GM18502 (cell line): ENCODE results near the gene LYG2.
"Not testable (repeated sequence)": the region's sequence is repeated elsewhere in the genome, so short reads cannot be mapped to it uniquely, and the experiment has no call there.

ENCODE experiments used
- ATAC-seq: cut with Tn5 transposase; IDR thresholded peaks from one replicate; pipeline ENCODE4 v1.9.1; 2021; ENCODE audit warnings: mild to moderate bottlenecking; ENCODE audit not compliant: unreplicated experiment, poor library complexity

Gene LYG2, protein sequence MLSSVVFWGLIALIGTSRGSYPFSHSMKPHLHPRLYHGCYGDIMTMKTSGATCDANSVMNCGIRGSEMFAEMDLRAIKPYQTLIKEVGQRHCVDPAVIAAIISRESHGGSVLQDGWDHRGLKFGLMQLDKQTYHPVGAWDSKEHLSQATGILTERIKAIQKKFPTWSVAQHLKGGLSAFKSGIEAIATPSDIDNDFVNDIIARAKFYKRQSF

DNA sequence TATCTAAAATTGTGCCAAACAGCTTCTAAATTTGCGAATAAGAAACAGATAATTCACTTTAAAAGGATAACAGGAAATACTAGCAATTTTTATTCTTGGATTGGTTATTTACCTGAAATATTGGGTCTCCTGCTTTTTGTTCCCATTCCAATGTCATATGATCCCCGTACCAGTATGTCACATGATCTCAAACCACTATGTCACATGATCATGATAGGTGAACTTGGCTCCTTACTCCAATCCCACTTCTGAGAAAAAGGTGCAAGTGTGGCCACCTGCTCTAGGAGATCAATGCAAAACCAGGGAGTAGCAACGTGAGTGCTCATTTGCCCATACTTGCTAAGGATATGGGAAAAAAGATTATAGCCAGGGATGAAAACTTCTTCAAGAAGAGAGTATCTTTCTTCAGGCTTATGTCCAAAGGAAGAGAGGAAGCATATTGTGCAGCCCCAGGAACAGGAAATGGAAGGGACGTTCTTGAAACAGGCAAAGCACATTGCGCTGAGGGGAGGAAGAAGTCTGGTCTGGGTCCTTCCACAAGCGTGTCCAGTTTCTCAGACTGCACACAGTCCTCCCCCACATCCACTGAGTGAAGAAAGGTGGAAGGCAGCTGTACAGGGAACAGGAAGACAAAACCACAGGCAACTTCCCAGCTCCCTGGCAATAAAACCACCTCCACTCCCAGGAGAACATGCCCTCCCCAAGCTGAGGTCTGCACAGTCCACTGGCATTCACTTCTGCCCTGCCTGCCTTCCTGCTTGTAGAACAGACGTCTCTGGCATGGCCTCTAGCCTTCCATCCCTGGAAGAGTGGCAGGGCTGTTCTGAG is at the start of gene LYG2:
Gene LYG2 (minus strand): TSS at position 176 of the 828 bp plus-strand sequence. CDS start 1,406 bp downstream, outside the sequence.
- no peak for ATAC-seq

DNA sequence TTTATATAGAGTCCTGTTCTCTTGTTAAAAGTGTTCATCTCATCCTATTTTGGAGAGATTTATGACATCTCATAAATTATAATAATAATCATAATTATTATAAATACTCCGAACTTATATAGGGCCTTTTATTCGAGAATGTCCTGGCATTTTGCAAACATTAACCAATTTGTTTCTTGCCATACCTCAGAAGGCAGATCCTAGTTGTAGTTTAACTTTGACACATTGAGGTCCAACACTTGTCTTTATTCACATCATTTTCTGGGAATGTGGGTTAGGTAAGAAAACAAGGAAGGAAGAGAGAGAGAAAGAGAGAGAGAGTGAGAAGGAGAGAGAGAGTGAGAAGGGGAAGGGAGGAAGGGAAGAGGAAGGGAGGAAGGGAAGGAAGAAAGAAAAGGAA is 45.6 kb upstream of the LYG2 start, which contains the start of gene LYG1:
Gene LYG1 (minus strand): TSS at position 101 of the 400 bp plus-strand sequence. CDS start 5,527 bp downstream, outside the sequence.
- not testable (repeated sequence) for ATAC-seq

DNA sequence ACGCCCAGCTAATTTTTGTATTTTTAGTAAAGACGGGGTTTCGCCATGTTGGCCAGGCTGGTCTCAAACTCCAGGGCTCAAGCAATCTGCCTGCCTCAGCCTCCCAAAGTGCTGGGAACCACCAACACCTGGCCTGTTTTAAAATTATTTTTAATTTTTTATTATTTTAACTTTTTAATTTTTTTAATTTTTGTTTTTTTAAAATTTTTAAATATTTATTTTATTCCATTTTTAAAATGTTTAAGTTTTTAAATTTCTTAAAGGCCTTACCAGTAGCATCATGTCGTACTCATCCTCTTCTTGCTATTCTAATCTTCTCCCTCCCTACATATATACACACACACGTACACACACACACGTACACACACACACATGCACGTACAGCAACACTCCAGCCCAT is 44.1 kb upstream of the LYG2 start:
- no peak for ATAC-seq

DNA sequence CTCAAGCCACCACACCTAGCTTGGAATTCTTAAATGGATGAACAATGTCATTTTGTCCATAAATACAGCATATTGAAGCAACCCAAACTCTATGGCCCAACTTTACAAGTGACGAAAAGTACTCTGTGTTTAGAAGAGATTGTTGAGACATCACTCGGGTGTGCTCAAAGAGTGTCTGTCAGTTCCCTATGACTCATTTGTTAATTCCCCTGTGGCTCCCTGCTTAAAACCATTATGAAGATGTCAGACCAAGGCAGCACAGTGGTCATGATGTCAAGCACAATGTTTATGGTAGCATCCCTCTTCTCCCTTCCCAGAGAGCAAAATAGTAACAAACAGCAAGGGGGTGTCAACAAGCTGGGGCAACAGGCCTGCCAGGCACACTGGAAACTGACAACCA is 42.5 kb upstream of the LYG2 start:
- no peak for ATAC-seq

DNA sequence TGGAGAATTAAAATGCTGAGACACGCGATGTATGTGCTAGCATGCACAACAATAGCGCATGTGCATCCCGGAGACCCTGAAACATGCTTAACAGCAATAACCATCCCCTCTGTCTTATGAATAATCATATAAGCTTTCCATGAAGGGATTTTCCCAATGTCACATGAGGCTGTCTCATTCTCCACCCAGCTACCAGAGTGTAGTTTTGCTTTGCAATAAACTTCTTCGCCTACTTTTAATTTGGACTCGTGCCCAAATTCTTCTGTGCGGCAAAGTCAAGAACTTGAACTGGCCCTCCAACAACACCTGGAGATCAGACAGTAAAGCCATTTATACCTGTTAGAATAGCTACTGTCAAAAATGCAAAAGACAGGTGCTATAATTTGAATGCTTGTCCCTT is 30.1 kb upstream of the LYG2 start:
- ATAC-seq: no peak

DNA sequence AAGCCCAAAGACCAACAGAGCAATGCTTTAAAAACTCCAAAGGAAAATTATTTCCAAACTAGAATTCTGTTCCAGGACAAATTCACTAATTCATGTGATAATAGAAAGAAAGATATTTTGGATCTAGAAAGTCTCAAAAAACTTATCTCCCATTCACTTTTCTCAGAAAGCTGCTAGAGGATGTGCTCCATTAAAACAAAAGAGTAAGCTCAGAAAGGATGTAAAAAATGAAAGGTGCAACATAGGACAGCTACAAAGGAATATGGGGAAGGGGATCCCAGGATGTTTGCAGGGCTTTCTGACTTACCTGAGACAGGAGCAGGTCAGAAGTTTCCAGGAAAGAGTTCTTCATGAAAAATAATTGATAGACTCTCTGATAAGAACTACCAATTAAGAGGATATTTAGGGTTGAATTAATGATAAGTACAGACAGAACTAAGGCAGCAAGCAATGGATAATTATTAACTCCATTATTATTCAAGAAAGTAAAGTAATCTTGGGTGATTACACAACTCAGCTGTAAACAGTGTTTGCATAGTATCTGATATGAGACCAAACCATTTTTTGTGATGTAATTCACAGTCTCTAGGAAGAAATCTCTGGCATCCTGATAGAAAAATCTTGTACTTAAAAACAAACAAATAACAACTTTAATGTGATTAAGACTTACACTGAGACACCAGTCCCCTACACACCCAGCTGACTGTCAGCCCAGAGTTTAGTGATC is 24.7 kb upstream of the LYG2 start:
- ATAC-seq: no peak

DNA sequence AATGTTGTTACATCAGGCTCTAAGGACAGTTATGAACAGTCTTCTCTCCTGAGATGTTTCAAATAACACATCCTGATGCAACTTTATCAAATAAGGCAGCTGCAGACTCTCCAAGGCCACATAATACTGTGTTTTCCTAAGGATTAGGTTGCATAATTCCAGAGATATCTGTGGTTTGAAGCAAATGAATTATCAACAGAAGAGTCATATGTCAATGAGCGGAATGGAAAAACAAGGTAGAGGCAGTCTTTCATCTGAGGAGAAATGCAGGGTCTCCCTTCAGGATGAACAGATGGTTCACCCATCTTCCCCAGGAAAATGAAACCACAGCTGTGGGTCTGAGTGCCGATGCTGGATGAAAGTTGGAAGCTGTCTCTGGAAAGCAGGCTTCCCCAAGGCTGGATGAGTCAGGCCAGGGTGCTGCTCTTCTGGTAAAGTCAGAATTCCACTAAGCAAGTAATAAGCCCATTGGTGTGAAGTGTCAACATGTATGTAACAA is 23.4 kb upstream of the LYG2 start:
- no peak for ATAC-seq

DNA sequence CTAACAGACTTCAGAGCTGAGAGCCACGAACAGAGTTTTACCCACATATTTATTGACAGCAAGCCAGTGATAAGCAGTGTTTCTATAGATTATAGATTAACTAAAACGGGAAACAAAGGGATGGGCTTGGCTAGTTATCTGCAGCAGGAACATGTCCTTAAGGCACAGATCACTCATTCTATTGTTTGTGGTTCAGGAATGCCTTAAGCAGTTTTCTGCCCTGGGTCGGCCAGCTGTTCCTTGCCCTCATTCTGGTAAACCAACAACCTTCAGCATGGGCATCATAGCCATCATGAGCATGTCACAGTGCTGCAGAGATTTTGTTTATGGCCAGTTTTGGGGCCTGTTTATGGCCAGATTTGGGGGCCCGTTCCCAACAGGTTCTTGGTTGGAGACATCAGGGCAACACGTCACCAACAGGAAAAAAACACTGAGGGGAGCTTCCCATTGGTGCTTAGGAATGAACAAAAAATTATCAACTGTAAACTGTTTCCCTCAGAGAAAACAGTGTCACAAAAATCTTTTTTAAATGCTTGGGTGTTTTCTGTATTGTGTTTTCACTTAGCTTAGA is 22.8 kb upstream of the LYG2 start:
- not testable (repeated sequence) for ATAC-seq

DNA sequence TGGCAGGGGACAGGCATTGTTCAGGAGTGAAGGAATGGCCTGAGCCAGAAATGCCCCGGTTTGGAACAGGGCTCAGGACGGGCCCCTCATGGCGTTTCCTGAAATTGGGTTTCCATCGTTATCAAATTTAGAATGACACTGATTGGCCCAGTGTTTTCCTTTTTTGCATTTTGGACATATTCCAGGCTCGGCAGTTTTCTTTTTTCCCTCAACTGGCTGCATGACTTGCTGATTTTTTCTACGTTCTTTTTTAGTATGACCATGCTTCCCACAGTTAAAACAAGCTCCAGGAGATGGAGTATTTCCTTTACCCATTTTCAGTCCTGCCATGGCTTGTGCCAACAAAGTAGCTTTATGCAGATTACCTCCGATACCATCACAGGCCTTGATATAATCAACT is 20.4 kb upstream of the LYG2 start:
- ATAC-seq: no peak

DNA sequence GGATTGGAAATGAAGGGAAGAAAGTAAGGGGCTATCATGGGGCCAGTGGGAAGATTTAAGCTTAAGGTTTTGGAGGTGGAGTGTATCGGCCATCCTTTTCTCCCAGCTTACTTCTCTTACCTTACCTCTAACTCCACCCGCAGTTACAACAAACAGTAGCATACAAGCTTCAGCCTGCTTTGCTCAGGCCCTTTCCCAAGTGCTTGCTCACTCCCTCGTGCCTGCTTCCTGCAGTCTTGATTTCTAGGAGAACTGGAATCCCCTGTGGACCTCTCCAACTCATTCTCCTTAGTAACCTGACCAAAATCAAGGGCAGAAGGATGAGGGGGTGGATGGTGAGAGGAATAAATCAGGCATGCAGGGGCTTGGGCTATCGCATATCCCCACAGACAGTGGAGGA is 5.8 kb upstream of the LYG2 start:
- ATAC-seq: no peak

DNA sequence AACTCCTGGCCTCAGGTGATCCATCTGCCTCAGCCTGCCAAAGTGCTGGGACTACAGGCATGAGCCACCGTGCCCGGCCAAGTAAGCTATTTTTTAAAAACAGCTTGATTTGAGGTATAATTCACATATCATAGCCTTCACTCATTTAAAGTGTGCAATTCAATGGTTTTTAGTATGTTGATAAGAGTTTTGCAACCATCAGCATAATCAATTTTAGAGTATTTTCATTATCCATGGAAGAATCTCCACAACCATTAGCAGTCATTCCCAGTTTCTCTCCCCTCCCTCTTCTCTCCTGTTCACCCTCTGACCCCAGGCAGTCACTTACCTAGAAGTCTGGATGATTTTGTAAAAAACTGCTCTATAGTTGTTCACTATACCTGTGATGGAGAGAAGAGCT is 4.7 kb upstream of the LYG2 start:
- ATAC-seq: no peak

DNA sequence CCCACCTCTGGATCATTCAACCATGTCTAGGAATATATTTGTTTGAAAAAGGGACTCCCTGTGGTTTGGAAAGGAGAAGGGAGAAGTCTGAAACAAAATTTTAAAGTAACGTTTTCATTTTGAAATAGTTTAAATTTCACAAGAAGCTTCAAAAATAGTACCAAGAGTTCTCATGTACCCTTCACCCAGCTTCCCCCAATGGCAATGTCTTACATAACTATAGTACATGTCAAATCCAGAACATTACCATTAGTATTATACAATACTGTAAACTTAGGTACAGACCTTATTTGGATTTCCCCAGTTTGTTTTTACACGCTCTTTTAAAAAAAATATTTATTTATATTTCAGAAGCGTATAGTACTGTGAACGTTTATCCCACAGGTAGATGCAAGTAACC is 4.0 kb upstream of the LYG2 start:
- no peak for ATAC-seq

DNA sequence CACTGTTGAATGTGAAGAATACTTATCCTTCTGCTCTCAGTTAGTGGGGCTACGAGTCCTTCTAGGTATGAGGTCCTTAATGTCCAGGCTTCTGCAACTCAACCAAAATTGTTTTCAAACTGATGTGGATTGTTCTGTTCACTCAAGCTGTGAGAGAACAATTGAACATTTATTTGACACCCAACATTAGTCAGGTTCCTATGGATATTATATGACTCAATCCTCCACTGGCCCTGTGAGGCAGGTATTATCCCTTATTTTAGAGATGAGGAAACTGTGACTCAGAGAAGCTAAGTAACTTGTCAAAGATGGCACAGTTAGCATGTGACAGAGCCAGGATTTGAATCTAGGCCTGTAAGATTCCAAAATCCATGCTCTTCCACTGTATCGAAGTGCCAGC is 1.2 kb upstream of the LYG2 start:
- ATAC-seq: no peak

DNA sequence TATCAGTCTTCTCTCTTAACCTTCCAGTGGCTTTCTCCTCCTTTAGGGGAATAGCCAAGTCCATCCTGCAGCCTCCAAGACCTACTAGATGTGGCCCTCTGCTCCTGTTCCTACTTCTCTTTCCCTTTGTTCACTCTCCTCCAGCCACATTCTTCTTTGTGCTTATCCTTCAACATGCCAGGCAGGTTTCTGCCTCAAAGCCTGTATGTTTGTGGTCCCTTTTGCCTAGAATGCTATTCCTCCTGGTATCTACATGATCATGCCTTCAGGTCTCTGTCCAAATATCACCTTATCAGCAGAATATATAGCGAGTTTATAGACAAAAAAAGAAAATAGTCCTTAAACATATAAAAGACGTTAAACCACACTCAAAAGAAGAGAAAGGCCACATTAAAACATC is 5.5 kb downstream of the LYG2 start:
- no peak for ATAC-seq

DNA sequence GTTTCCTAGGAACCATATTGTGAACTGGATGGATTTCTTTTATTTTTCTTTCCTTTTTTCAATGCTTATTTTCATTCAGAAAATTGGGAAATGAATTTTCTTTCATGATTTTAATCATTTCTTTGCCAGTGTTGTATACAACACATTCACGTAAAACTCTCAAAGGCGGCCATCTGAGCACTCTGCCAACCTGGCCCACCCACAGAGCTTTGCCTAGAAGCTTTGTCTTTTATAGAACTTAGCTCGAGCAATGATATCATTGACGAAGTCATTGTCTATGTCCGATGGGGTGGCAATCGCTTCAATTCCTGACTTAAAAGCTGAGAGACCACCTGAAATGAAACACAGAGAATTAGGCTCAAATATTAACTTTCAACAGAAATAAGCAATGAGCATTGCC is 13.3 kb downstream of the LYG2 start:
- ATAC-seq: no peak

DNA sequence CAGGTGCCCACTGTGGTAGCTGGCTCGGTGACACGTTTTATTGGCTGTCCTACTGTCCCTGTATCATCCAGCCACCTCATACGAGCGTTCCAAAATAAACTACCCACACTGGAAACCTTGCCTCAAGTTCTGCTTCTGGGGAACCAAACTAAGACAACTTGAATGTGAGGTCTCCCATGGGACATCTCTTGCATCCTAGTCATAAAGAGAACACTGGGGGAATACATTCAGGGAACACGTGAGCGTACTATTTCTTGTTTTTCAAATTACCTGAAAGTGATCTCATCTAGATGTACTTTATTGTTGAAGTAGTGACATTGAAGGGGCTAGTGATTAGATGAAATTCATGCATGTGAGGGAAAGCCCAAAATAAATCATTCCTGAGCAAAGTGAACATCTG is 15.0 kb downstream of the LYG2 start:
- no peak for ATAC-seq

DNA sequence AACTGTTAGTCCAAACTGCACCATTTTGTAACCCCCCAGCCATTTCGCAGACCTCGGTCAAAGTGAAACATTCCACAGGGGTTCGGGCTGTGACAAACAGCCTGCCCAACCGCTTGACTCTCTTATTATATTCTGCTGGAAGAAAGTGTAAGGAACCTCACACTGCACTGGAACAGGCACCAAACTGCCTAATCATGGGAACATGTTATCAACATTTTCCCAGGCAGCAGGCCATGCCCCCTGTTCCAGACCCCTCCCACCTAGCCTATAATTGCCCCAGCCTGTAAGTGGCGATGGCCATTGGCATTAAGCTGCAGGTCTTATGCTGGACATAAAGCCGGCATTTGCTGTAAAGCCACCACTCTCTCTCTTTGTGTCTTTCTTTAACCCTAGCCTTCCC is 16.9 kb downstream of the LYG2 start:
- ATAC-seq: no peak

DNA sequence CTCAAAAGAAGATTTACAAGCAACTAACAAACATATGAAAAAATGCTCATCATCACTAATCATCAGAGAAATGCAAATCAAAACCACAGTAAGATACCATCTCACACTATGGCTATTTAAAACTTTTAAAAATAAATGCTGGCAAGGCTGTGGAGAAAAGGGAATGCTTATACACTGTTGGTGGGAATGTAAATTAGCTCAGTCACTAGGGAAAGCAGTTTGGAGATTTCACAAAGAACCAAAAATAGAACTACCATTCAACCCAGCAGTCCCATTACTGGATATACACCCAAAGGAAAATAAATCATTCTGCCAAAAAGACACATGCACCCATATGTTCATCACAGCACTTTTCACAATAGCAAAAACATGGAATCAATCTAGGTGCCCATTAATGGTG is 22.3 kb downstream of the LYG2 start:
- ATAC-seq: not testable (repeated sequence)

DNA sequence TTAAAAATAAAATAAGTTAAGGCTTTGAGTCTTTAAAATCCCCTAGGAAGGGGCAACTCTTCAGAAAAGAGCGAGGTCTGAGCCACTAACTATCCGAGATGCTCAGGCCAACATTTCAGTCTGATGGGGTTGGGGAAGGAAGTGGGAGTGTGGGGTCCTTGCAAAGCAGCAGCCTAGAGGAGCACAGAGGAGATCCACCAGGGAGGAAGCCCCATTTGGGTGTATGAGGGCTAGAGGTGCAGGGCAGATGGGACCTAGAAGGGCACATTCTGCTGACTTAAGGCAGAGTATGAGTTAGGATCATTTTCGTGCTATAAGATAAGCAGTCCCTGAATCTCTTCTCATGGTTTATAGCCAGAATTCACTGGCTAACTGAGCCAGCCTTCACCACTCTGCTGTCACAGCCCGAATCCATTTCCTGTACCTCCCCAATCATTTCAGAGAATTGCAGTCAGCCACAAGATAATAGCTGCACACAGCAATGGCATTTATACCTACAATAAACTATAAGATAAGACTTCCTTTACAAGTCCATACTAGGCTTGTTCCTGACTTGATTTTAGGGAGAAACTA is 37.5 kb downstream of the LYG2 start:
- ATAC-seq: no peak

DNA sequence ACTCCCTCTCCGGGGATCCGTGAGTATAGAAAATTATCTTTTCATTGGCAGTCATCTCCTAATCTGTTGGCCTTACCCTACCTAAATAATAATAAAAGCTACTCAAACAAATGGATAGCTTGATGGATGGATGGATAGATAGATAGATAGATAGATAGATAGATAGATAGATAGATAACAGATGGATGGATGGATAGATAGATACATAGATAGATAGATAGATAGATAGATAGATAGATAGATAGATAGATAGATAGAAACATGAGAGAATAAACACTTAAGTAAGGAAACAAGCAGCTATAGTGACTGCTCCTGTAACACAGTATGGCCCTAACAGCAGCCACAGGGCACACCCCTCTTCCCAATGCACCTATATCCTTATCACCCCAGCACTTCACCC is 39.4 kb downstream of the LYG2 start:
- ATAC-seq: no peak
